ENCODE data around the gene AZU1.

Gene AZU1

GRCh38 chr19:801861-802497 lies 25.7 kb upstream of the AZU1 start:
- no peak for TF ChIP-seq CTCF (conservative IDR thresholded peaks at IDR 0.05; ENCODE audit: low read depth, low read length)
- peak overlapping the region; percentile 28 for H3K4me3 ChIP-seq (ENCODE audit: low read depth, low read length)
- peak; percentile 64 for DNase-seq (ENCODE audit: low read depth)

DNA sequence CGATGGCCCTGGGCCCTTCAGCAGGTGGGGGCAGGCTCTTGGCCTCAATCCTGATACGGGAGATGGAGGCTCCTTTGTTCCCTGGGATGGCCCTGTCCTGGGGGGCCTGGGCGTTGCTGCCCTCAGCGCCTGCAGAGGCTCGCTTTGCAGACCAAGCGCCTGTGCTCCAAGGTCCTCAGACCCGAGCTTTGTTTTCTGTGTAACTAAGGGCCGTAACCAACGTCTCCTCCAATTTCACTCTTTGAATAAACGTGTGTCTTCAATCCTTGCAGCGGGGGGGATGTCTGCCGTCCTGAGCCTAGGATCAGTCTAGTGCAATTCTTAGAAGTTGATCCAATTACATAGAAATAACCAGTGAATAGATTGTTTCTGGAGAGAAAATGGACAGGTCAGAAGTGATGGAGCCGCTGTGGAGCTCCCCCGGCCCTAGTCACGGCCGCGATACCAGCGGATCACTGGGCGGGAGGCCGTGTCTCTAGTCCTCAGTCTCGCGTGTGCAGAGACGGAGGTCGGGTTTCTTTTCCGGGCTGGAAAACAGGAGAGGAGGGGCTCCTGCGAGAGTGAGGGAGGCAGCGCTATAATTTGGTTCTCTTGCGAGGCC lies 25.0 kb upstream of the AZU1 start:
- DNase-seq (ENCODE audit: low read depth): peak; percentile 81
- peak overlapping the region; percentile 28 for H3K4me3 ChIP-seq (ENCODE audit: low read depth, low read length)
- TF ChIP-seq CTCF (conservative IDR thresholded peaks at IDR 0.05; ENCODE audit: low read depth, low read length): no peak

GRCh38 chr19:803099-803561 lies 24.5 kb upstream of the AZU1 start:
- TF ChIP-seq CTCF (conservative IDR thresholded peaks at IDR 0.05; ENCODE audit: low read depth, low read length): no peak
- DNase-seq (ENCODE audit: low read depth): no peak
- H3K4me3 ChIP-seq (ENCODE audit: low read depth, low read length): no peak overlapping the region

GRCh38 chr19:803686-804418 lies 23.8 kb upstream of the AZU1 start:
- TF ChIP-seq CTCF (conservative IDR thresholded peaks at IDR 0.05; ENCODE audit: low read depth, low read length): no peak
- no peak for DNase-seq (ENCODE audit: low read depth)
- no peak overlapping the region for H3K4me3 ChIP-seq (ENCODE audit: low read depth, low read length)

- no peak for DNase-seq (ENCODE audit: low read depth)
- no peak overlapping the region for H3K4me3 ChIP-seq (ENCODE audit: low read depth, low read length)
- TF ChIP-seq CTCF (conservative IDR thresholded peaks at IDR 0.05; ENCODE audit: low read depth, low read length): no peak
These were observed 23.0 kb upstream of the AZU1 start for GRCh38 chr19:804419-805165.

DNA sequence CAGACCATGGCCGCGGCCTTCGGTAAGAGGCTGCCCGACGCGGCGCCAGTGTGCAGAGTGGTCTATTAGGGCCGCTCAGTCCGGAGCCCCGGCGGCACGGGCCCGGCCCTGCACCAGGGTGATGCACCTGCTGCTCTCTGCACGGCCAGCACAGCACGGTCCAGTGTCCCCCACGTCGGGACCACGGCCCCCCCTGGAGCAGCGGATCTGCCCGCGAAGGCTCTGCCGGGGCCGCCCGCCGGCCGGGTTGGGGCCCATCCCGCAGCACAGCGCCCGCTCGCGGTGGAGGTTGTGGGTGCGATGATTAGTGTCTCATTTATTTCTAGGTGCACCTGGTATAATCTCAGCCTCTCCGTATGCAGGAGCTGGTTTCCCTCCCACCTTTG lies 22.5 kb upstream of the AZU1 start:
- no peak for DNase-seq (ENCODE audit: low read depth)
- no peak overlapping the region for H3K4me3 ChIP-seq (ENCODE audit: low read depth, low read length)
- no peak for TF ChIP-seq CTCF (conservative IDR thresholded peaks at IDR 0.05; ENCODE audit: low read depth, low read length)

All from choroid plexus epithelial cell (primary cell).